Suprapubic skin (tissue), 4 donors: ENCODE measurements around the gene COLEC11. TPM values are rescaled to one million over a fixed set of nuclear protein-coding genes. Genes with fewer than 3 reads are reported as not detected.
"Not testable (repeated sequence)": the region's sequence is repeated elsewhere in the genome, so short reads cannot be mapped to it uniquely, and the experiment has no call there.

Experiments
- DNase-seq, 2 donors: peaks; one replicate each; pipeline ENCODE4 v3.0.0-alpha.2; 2019; ENCODE audit warnings: low spot score in 2 of 2
- H3K27ac ChIP-seq: fragments of 200-600 bp; sonication (generic); one replicate; pipeline ENCODE4 v1.5.1; 2019
- H3K27me3 ChIP-seq: fragments of 200-600 bp; sonication (generic); one replicate; pipeline ENCODE4 v1.5.1; 2019
- H3K36me3 ChIP-seq: fragments of 200-600 bp; sonication (generic); one replicate; pipeline ENCODE4 v1.5.1; 2019
- H3K4me1 ChIP-seq: fragments of 200-600 bp; sonication (generic); one replicate; pipeline ENCODE4 v1.5.1; 2019
- H3K4me3 ChIP-seq: fragments of 200-600 bp; sonication (generic); one replicate; pipeline ENCODE4 v1.5.1; 2019; ENCODE audit warnings: mild to moderate bottlenecking
- H3K9me3 ChIP-seq: fragments of 200-600 bp; sonication (generic); one replicate; pipeline ENCODE4 v1.5.1; 2019
- CTCF ChIP-seq, 2 donors: fragments of 200-600 bp in 1 of 2; fragments of 450-650 bp in 1 of 2; sonication (generic) in 1 of 2; IDR thresholded peaks; one replicate each; pipeline ENCODE4 v1.5.1; 2016 to 2019; ENCODE audit warnings: antibody characterized with exemption in 2 of 2, mild to moderate bottlenecking in 1 of 2, moderate library complexity in 1 of 2
- EP300 ChIP-seq: sonication (generic); formaldehyde crosslinking; IDR thresholded peaks from one replicate; pipeline ENCODE4 v1.6.1; 2017; ENCODE audit warnings: antibody characterized with exemption
- POLR2A ChIP-seq, 2 donors: fragments of 450-650 bp; IDR thresholded peaks; one replicate each; pipeline ENCODE4 v1.6.1; 2017; ENCODE audit warnings: antibody characterized with exemption in 2 of 2, mild to moderate bottlenecking in 2 of 2, moderate library complexity in 2 of 2
- POLR2AphosphoS5 ChIP-seq, 3 donors: sonication (generic); formaldehyde crosslinking; IDR thresholded peaks; one replicate each; pipeline ENCODE4 v1.6.1; 2017; ENCODE audit warnings: antibody characterized with exemption in 3 of 3
- WGBS: methylation state at CpG from one replicate; pipeline ENCODE4 v1.1.5; 2018; 5-methylcytosine and 5-hydroxymethylcytosine counted together
- total RNA-seq, 4 donors: library from RNA; depleted of rRNA; stranded (reverse); fragments of >200 nt; gene quantifications; one replicate each; pipeline ENCODE4 v1.1.0, GENCODE V29; 2016

Gene COLEC11
- total RNA-seq, 4 donors from 2014 or later = 0.39 to 0.68 TPM; not detected in 2

DNA sequence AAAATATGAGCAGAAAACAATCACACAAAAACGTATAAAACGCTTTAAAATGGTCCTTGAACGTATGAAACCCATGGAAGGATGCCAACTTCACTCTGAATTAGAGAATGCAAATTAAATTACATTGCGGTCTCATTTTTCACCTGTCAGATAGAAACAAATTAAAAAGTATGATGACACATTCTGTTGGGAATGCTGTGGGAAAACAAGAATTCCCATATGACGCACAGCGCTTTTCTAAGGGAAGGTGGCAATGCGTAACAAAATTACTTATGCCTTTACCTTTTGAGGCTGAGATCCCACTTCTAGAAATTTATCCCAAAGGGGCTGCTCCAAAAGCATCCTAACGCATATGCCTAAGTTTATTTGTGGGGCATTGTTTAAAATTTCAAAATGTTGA, 23.6 kb upstream of the COLEC11 start:
- Histone ChIP-seq H3K9me3 (no peaks in the 10 kb centered on the region), H3K27me3 (no peaks in the 10 kb centered on the region), H3K4me3 (no peak overlapping the region), H3K4me1 (peaks cover 9% of the 10 kb centered on the region), H3K36me3 (no peaks in the 10 kb centered on the region), H3K27ac (no peak overlapping the region)
- 78% methylated on average over 8 of the region's 8 CpGs for WGBS
- no peak for DNase-seq
- no peak for TF ChIP-seq POLR2AphosphoS5 (IDR thresholded peaks at IDR 0.05)
- TF ChIP-seq EP300 = no peak

GRCh38 chr2:3572620-3573019, 22.3 kb upstream of the COLEC11 start:
- Histone ChIP-seq H3K9me3 (no peaks in the 10 kb centered on the region), H3K27ac (no peak overlapping the region), H3K4me3 (no peak overlapping the region), H3K4me1 (peaks cover 22% of the 10 kb centered on the region), H3K36me3 (peaks cover 5% of the 10 kb centered on the region), H3K27me3 (no peaks in the 10 kb centered on the region)
- no peak for DNase-seq
- 72% methylated on average over 2 of the region's 2 CpGs for WGBS
- TF ChIP-seq POLR2AphosphoS5 (IDR thresholded peaks at IDR 0.05) = no peak
- no peak for TF ChIP-seq EP300
- TF ChIP-seq POLR2A (IDR thresholded peaks at IDR 0.05) = no peak
- no peak for TF ChIP-seq CTCF (IDR thresholded peaks at IDR 0.05)

DNA sequence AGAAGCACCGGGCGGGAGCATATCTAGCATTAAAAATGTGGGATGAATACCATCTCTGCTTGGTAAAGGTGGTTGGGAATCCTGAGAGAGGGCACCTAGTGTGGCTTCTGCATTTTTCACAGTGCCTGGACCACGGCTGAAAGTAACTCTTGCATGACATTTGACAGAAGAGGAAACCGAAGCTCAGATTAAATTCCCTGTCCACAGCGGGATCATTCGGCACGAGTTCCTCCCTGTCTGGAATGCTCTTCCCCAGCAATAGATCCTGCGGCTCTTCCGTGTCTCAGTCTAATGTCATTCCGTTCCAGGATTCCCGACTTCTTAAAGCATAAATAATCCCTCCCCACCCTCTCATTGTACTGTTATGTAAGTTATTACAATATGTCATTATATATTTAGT, 20.8 kb upstream of the COLEC11 start:
- H3K4me3 ChIP-seq = no peak overlapping the region
- DNase-seq = no peak
- H3K4me1 ChIP-seq = peaks cover 36% of the 10 kb centered on the region
- 93% methylated on average over 11 of the region's 11 CpGs for WGBS
- no peak for TF ChIP-seq EP300
- H3K27me3 ChIP-seq = no peaks in the 10 kb centered on the region
- no peaks in the 10 kb centered on the region for H3K9me3 ChIP-seq
- H3K27ac ChIP-seq = no peak overlapping the region
- H3K36me3 ChIP-seq = peaks cover 18% of the 10 kb centered on the region

DNA sequence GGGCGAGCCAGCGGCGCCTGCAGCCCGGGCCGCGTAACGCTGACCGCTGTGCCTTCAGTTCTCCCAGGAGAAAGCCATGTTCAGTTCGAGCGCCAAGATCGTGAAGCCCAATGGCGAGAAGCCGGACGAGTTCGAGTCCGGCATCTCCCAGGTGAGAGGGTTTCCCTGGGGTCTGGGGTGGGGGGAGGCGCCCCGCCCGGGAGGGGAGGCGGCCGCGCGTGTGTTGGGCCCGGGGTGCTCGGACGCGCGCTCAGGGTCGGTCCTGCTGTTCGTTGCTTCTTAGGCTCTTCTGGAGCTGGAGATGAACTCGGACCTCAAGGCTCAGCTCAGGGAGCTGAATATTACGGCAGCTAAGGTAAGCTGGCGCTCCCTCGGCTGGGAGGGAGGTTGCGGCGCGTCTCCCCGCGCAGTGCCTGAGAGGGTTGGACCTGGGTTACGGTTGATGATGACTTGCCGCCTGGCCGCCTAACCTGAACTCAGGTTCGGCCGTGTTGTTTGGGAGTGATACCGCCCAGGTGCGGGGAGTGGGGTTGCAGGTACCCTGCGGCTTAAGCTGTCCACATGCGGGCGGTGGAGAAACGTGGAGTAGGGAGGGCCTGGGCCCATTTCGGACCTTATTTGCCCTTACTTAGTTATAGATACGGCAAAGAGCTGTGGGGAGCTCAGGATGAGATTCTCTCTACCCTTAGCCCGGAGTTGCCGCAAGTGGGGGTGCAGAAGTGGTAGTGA, 19.2 kb upstream of the COLEC11 start:
- Histone ChIP-seq H3K4me1 (peaks cover 36% of the 10 kb centered on the region), H3K9me3 (no peaks in the 10 kb centered on the region), H3K4me3 (peak overlapping the region; percentile 73), H3K27ac (peak overlapping the region; percentile 94), H3K36me3 (peaks cover 34% of the 10 kb centered on the region), H3K27me3 (no peaks in the 10 kb centered on the region)
- no peak for DNase-seq
- no peak for TF ChIP-seq POLR2AphosphoS5 (IDR thresholded peaks at IDR 0.05)
- WGBS = 4% methylated on average over 4 of the region's 54 CpGs

DNA sequence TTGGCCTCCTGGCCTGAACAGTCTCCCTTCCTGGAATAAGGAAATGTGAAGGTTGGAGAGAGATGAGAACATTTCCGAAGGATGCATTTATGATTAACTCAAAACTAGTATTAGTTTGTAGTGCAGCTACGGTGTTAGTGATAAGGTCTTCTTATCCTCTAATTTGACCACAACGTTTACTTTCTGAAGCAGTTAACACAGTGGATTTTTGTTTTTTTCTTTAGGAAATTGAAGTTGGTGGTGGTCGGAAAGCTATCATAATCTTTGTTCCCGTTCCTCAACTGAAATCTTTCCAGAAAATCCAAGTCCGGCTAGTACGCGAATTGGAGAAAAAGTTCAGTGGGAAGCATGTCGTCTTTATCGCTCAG, 18.7 kb upstream of the COLEC11 start:
- WGBS = 75% methylated on average over 10 of the region's 10 CpGs
- not testable (repeated sequence) for H3K9me3 ChIP-seq, DNase-seq, H3K27me3 ChIP-seq
- H3K4me3 ChIP-seq = peak overlapping the region; percentile 73
- H3K36me3 ChIP-seq = peaks cover 39% of the 10 kb centered on the region
- H3K4me1 ChIP-seq = peaks cover 36% of the 10 kb centered on the region
- H3K27ac ChIP-seq = peak overlapping the region; percentile 94

GRCh38 chr2:3578987-3579386, 15.9 kb upstream of the COLEC11 start:
- no peak overlapping the region for H3K27ac ChIP-seq
- DNase-seq = no peak
- H3K4me3 ChIP-seq = no peak overlapping the region
- TF ChIP-seq CTCF (IDR thresholded peaks at IDR 0.05) (no peak), POLR2AphosphoS5 (IDR thresholded peaks at IDR 0.05) (no peak), EP300 (no peak), POLR2A (IDR thresholded peaks at IDR 0.05) (no peak)
- H3K27me3 ChIP-seq = no peaks in the 10 kb centered on the region
- peaks cover 36% of the 10 kb centered on the region for H3K4me1 ChIP-seq
- peaks cover 61% of the 10 kb centered on the region for H3K36me3 ChIP-seq
- H3K9me3 ChIP-seq = no peaks in the 10 kb centered on the region
- WGBS = 77% methylated on average over 5 of the region's 5 CpGs

GRCh38 chr2:3580449-3580848, 14.5 kb upstream of the COLEC11 start:
- WGBS = 78% methylated on average over 5 of the region's 5 CpGs
- peaks cover 33% of the 10 kb centered on the region for H3K4me1 ChIP-seq
- peaks cover 69% of the 10 kb centered on the region for H3K36me3 ChIP-seq
- no peak overlapping the region for H3K27ac ChIP-seq
- H3K27me3 ChIP-seq = no peaks in the 10 kb centered on the region
- H3K9me3 ChIP-seq = no peaks in the 10 kb centered on the region
- TF ChIP-seq POLR2AphosphoS5 (IDR thresholded peaks at IDR 0.05) (no peak), EP300 (no peak), CTCF (IDR thresholded peaks at IDR 0.05) (no peak), POLR2A (IDR thresholded peaks at IDR 0.05) (no peak)
- no peak for DNase-seq
- H3K4me3 ChIP-seq = no peak overlapping the region
